Mesendoderm (in vitro differentiated cells): Measurements from ENCODE around the gene ZC3H4.
"Not testable (repeated sequence)": the region's sequence is repeated elsewhere in the genome, so short reads cannot be mapped to it uniquely, and the experiment has no call there.

ENCODE experiments used
- DNase-seq: peaks from one replicate; pipeline ENCODE4 v3.0.0; 2013
- H2AK5ac ChIP-seq: 2 replicates; pipeline ENCODE4 v1.6.1; 2013; ENCODE audit warnings: low read length, inconsistent platforms
- H2BK120ac ChIP-seq: 2 replicates; pipeline ENCODE4 v1.6.1; 2013; ENCODE audit warnings: low read depth, mild to moderate bottlenecking, low read length, moderate library complexity, mixed read lengths
- H2BK15ac ChIP-seq: replicated peaks from 2 replicates; pipeline ENCODE4 v1.6.1; 2013; ENCODE audit warnings: low read depth, mild to moderate bottlenecking, moderate library complexity
- H2BK5ac ChIP-seq: 2 replicates; pipeline ENCODE4 v1.6.1; 2013; ENCODE audit warnings: low read length, inconsistent platforms
- H3K18ac ChIP-seq: 2 replicates; pipeline ENCODE4 v1.6.1; 2013; ENCODE audit warnings: mild to moderate bottlenecking, low read length, mixed read lengths
- H3K23ac ChIP-seq: one replicate; pipeline ENCODE4 v1.6.1; 2013; ENCODE audit warnings: low read length
- H3K27ac ChIP-seq: 2 replicates; pipeline ENCODE4 v1.5.1; 2013; ENCODE audit warnings: low read depth, mild to moderate bottlenecking, inconsistent platforms, low read length, moderate library complexity
- H3K27me3 ChIP-seq: 2 replicates; pipeline ENCODE4 v1.6.1; 2013; ENCODE audit warnings: low read length, control low read depth, mild to moderate bottlenecking, inconsistent platforms; ENCODE audit not compliant: insufficient read depth, poor library complexity
- H3K36me3 ChIP-seq: 2 replicates; pipeline ENCODE4 v1.6.1; 2013; ENCODE audit warnings: low read length, inconsistent platforms; ENCODE audit not compliant: control insufficient read depth, insufficient read depth
- H3K4ac ChIP-seq: one replicate; pipeline ENCODE4 v1.6.1; 2013; ENCODE audit warnings: low read depth, mild to moderate bottlenecking, low read length, moderate library complexity
- H3K4me1 ChIP-seq: 2 replicates; pipeline ENCODE4 v1.6.1; 2013; ENCODE audit warnings: low read depth, low read length, inconsistent platforms; ENCODE audit not compliant: control insufficient read depth
- H3K4me2 ChIP-seq: 2 replicates; pipeline ENCODE4 v1.6.1; 2013; ENCODE audit warnings: low read length
- H3K4me3 ChIP-seq: 2 replicates; pipeline ENCODE4 v1.5.1; 2013; ENCODE audit warnings: mild to moderate bottlenecking, low read length
- H3K56ac ChIP-seq: one replicate; pipeline ENCODE4 v1.6.1; 2013; ENCODE audit warnings: low read length
- H3K79me1 ChIP-seq: 2 replicates; pipeline ENCODE4 v1.6.1; 2013; ENCODE audit warnings: low read length, inconsistent platforms
- H3K79me2 ChIP-seq: 2 replicates; pipeline ENCODE4 v1.6.1; 2013; ENCODE audit warnings: mild to moderate bottlenecking, low read length; ENCODE audit not compliant: control insufficient read depth, insufficient read depth
- H3K9ac ChIP-seq: 2 replicates; pipeline ENCODE4 v1.6.1; 2013; ENCODE audit warnings: low read length, inconsistent platforms
- H4K5ac ChIP-seq: one replicate; pipeline ENCODE4 v1.6.1; 2013; ENCODE audit warnings: low read length
- H4K8ac ChIP-seq: one replicate; pipeline ENCODE4 v1.6.1; 2013; ENCODE audit warnings: low read depth, mild to moderate bottlenecking, control low read depth, low read length, moderate library complexity
- WGBS: extraction: QIAGEN DNeasy Blood & Tissue Kit; methylation state at CpG from one replicate; pipeline ENCODE4 v1.1.7; 2013; ENCODE audit warnings: low lambda C conversion rate, missing lambda C conversion rate; ENCODE audit not compliant: insufficient coverage; ENCODE audit errors: extremely low coverage; 5-methylcytosine and 5-hydroxymethylcytosine counted together

Gene ZC3H4

GRCh38 chr19:47102346-47103060 is 11.1 kb downstream of the ZC3H4 start:
- WGBS, result no CpG with 5 or more reads among the region's 9 CpGs
- H3K4me3 ChIP-seq, result no peak overlapping the region

GRCh38 chr19:47101116-47101515 is 12.5 kb downstream of the ZC3H4 start:
- H3K56ac ChIP-seq, H3K23ac ChIP-seq, H4K8ac ChIP-seq, H3K27me3 ChIP-seq, H2BK5ac ChIP-seq, H3K36me3 ChIP-seq, H2AK5ac ChIP-seq, H3K9ac ChIP-seq, H2BK120ac ChIP-seq, H3K4me1 ChIP-seq, DNase-seq, H3K4me3 ChIP-seq, H3K4me2 ChIP-seq, H3K18ac ChIP-seq, H2BK15ac ChIP-seq, H4K5ac ChIP-seq, H3K4ac ChIP-seq, H3K27ac ChIP-seq: not testable (repeated sequence)
- Histone ChIP-seq H3K79me2 (peaks cover 78% of the 10 kb centered on the region), H3K79me1 (peaks cover 21% of the 10 kb centered on the region)
- WGBS, result no CpG with 5 or more reads among the region's 4 CpGs

More at GRCh38 chr19:47102346-47103060, 11.1 kb downstream of the ZC3H4 start:
- Histone ChIP-seq H3K4me2 (no peak overlapping the region), H3K23ac (no peak overlapping the region), H2AK5ac (no peak overlapping the region), H3K4ac (no peak overlapping the region), H2BK5ac (no peak overlapping the region), H2BK15ac (no peak overlapping the region), H3K79me1 (peaks cover 21% of the 10 kb centered on the region), H3K9ac (no peak overlapping the region), H3K79me2 (peaks cover 78% of the 10 kb centered on the region), H3K27ac (no peak overlapping the region), H3K36me3 (no peaks in the 10 kb centered on the region), H3K56ac (no peak overlapping the region), H3K18ac (no peak overlapping the region), H3K4me1 (no peaks in the 10 kb centered on the region), H3K27me3 (no peaks in the 10 kb centered on the region), H4K8ac (no peak overlapping the region), H2BK120ac (no peak overlapping the region), H4K5ac (no peak overlapping the region)
- DNase-seq, result no peak

GRCh38 chr19:47100290-47100689 is 13.3 kb downstream of the ZC3H4 start:
- Histone ChIP-seq H4K5ac (no peak overlapping the region), H2AK5ac (no peak overlapping the region), H3K23ac (no peak overlapping the region), H3K4me2 (no peak overlapping the region), H3K4ac (no peak overlapping the region), H2BK15ac (no peak overlapping the region), H3K27me3 (no peaks in the 10 kb centered on the region), H3K4me1 (no peaks in the 10 kb centered on the region), H3K27ac (no peak overlapping the region), H3K79me2 (peaks cover 78% of the 10 kb centered on the region), H3K18ac (no peak overlapping the region), H4K8ac (no peak overlapping the region), H3K4me3 (no peak overlapping the region), H3K79me1 (peaks cover 21% of the 10 kb centered on the region), H2BK120ac (no peak overlapping the region), H3K36me3 (no peaks in the 10 kb centered on the region), H3K9ac (no peak overlapping the region), H3K56ac (no peak overlapping the region), H2BK5ac (no peak overlapping the region)
- WGBS, result no CpG with 5 or more reads among the region's 5 CpGs
- peak; percentile 61 for DNase-seq

DNA sequence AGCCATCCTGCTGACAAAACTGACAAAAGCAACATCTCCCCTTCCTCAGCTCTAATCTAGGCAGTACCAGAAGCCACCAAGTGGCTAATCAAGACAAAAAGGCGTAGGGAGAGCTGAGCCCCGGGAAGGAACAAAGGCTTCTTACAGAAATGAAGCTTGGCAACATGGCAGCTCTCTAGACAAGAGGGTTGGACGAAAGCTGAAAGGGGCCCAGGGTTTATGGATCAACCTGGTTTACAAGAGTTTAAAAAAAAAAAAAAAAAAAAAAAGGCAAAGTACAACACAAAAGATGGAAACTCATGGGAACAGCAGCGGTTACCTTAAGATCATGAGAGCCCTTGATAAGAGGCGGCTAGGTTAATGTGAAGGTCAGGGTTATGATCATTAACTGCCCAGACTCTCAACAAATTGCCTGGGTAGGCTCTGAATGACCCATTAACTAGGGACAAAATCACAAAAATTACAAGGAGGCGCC is 14.0 kb downstream of the ZC3H4 start:
- Histone ChIP-seq H4K8ac (no peak overlapping the region), H3K9ac (no peak overlapping the region), H2BK5ac (no peak overlapping the region), H2BK120ac (no peak overlapping the region), H3K23ac (no peak overlapping the region), H3K56ac (no peak overlapping the region), H3K36me3 (no peaks in the 10 kb centered on the region), H3K27me3 (no peaks in the 10 kb centered on the region), H3K4me2 (no peak overlapping the region), H2AK5ac (no peak overlapping the region), H2BK15ac (no peak overlapping the region), H3K79me2 (peaks cover 73% of the 10 kb centered on the region), H3K4ac (no peak overlapping the region), H3K18ac (no peak overlapping the region), H4K5ac (no peak overlapping the region), H3K4me3 (no peak overlapping the region), H3K79me1 (peaks cover 19% of the 10 kb centered on the region), H3K27ac (no peak overlapping the region), H3K4me1 (no peaks in the 10 kb centered on the region)
- DNase-seq, result peak; percentile 41
- WGBS, result no CpG with 5 or more reads among the region's 6 CpGs

GRCh38 chr19:47098608-47099007 is 15.0 kb downstream of the ZC3H4 start:
- H3K4ac ChIP-seq, result no peak overlapping the region
- H2BK5ac ChIP-seq, result no peak overlapping the region
- H3K56ac ChIP-seq, result no peak overlapping the region
- no peak overlapping the region for H3K4me3 ChIP-seq
- no peak for DNase-seq
- no CpG with 5 or more reads among the region's 6 CpGs for WGBS
- H2BK15ac ChIP-seq, result no peak overlapping the region
- peaks cover 17% of the 10 kb centered on the region for H3K79me1 ChIP-seq
- H3K79me2 ChIP-seq, result peaks cover 69% of the 10 kb centered on the region
- no peak overlapping the region for H3K4me2 ChIP-seq
- H4K8ac ChIP-seq, result no peak overlapping the region
- no peak overlapping the region for H3K27ac ChIP-seq
- H2AK5ac ChIP-seq, result no peak overlapping the region
- peaks cover 2% of the 10 kb centered on the region for H3K36me3 ChIP-seq
- no peak overlapping the region for H4K5ac ChIP-seq
- no peak overlapping the region for H2BK120ac ChIP-seq
- H3K4me1 ChIP-seq, result no peaks in the 10 kb centered on the region
- H3K27me3 ChIP-seq, result no peaks in the 10 kb centered on the region
- H3K18ac ChIP-seq, result no peak overlapping the region
- H3K9ac ChIP-seq, result no peak overlapping the region
- H3K23ac ChIP-seq, result no peak overlapping the region
